Measurements from ENCODE around the gene DDX25. TPM values are rescaled to one million over a fixed set of nuclear protein-coding genes. Genes with fewer than 3 reads are reported as not detected.

The DDX25 gene
- total and polyA plus RNA-seq, 2 of the 8 experiments (the other 6 are each of a cell fraction or from before 2014, with no cell fraction given) = 17.6 to 17.9 TPM

DNA sequence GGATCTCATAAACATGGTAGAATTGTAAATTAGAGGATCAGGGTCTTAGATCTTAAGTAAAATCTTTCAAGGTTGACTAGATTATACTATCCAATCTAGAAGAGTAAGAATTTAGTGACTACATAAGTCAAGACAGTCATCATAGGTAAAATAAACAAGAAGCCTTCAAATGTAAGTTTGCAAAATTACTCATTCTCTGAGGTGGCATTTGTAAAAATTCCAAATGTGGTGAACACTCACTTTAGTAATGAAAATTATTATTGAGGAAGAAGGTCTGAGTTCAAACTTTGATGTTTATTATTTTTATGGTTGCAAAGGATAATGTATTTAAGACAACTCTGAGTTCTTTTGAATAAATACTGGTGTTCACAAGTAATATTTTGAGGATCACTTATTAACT lies 12.2 kb upstream of the DDX25 start:
- no peak overlapping the region for H3K56ac ChIP-seq (replicated peaks; ENCODE audit: insufficient read length, low read depth, low read length)
- H3K79me1 ChIP-seq (ENCODE audit: low read depth, low read length) = peaks cover 2% of the 10 kb centered on the region; the same call in 1 of the 2 replicates
- no peak overlapping the region for H2BK5ac ChIP-seq (ENCODE audit: low read depth, low read length)
- H3K9me3 ChIP-seq (ENCODE audit: insufficient read depth in 2 of 2, low read depth in 1 of 2, low read length in 1 of 2) = peaks cover 0 to under 1% of the 10 kb centered on the region in 2 experiments; a peak in 2 of 4 replicates
- no peak overlapping the region for H2AFZ ChIP-seq (ENCODE audit: low read length)
- H4K20me1 ChIP-seq (replicated peaks in 1 of 2; ENCODE audit: control insufficient read depth in 1 of 2, insufficient read depth in 2 of 2, low read length in 2 of 2) = peaks cover 0 to 4% of the 10 kb centered on the region in 2 experiments
- no peak overlapping the region for H4K8ac ChIP-seq (ENCODE audit: extremely low read depth, insufficient read depth, low read length)
- POLR2A ChIA-PET (ENCODE audit: partially characterized antibody) = interaction anchor here (1.6 to 2.1 kb wide), 2 partner anchors 11 to 265 kb away, joined by 3 to 8 read pairs; partner anchors contain the start of gene PUS3
- no peak overlapping the region for H3K4me3 ChIP-seq (ENCODE audit: extremely low read depth in 1 of 4, insufficient read depth in 2 of 4, low read depth in 3 of 4, low read length in 4 of 4)
- H4K91ac ChIP-seq (replicated peaks; ENCODE audit: insufficient read length, low read length) = no peak overlapping the region
- peaks cover 7 to 32% (median 16%) of the 10 kb centered on the region in 4 experiments; a peak in 7 of 8 replicates for H3K36me3 ChIP-seq (ENCODE audit: control insufficient read depth in 2 of 4, insufficient read depth in 4 of 4, low read length in 3 of 4)
- H3K4me2 ChIP-seq (ENCODE audit: insufficient read depth in 1 of 2, low read depth in 2 of 2, low read length in 2 of 2) = no peak overlapping the region
- FAIRE-seq (no peak), DNase-seq (ENCODE audit: low read depth in 1 of 2, low spot score in 2 of 2) (no peak)
- H4K5ac ChIP-seq (ENCODE audit: insufficient read length, low read depth, low read length) = no peak overlapping the region
- H2BK12ac ChIP-seq (ENCODE audit: low read depth, low read length) = no peak overlapping the region
- peaks cover 0 to 39% of the 10 kb centered on the region in 2 experiments; a peak in 2 of 4 replicates for H3K79me2 ChIP-seq (ENCODE audit: control insufficient read depth in 1 of 2, insufficient read depth in 2 of 2, low read length in 2 of 2)
- H3K27me3 ChIP-seq (replicated peaks in 1 of 4; ENCODE audit: control insufficient read depth in 3 of 4, extremely low read depth in 1 of 4, insufficient read depth in 3 of 4, low read length in 3 of 4) = no peaks in the 10 kb centered on the region; a peak in 1 of 7 replicates
- H3K4me1 ChIP-seq (replicated peaks in 1 of 4; ENCODE audit: control insufficient read depth in 3 of 4, insufficient read depth in 4 of 4, low read length in 3 of 4) = no peaks in the 10 kb centered on the region
- H2BK15ac ChIP-seq (ENCODE audit: low read length) = no peak overlapping the region
- H3K14ac ChIP-seq (ENCODE audit: insufficient read length) = no peak overlapping the region
- H3K18ac ChIP-seq (ENCODE audit: extremely low read depth, low read length) = no peak overlapping the region
- no peak overlapping the region for H3K23ac ChIP-seq (ENCODE audit: insufficient read length)
- H3K4ac ChIP-seq (replicated peaks; ENCODE audit: insufficient read length, low read depth, low read length) = no peak overlapping the region
- no peak overlapping the region for H2BK20ac ChIP-seq (ENCODE audit: low read length)
- CTCF ChIA-PET (ENCODE audit: partially characterized antibody) = no interaction called here
- H2AK5ac ChIP-seq (ENCODE audit: low read depth, low read length) = no peak overlapping the region
- H3K23me2 ChIP-seq (ENCODE audit: low read depth, low read length) = peaks cover 3% of the 10 kb centered on the region; the same call in 1 of the 2 replicates
- no peak overlapping the region for H2BK120ac ChIP-seq (replicated peaks; ENCODE audit: low read depth, low read length)
- H3K27ac ChIP-seq (ENCODE audit: low read depth, low read length) = no peak overlapping the region
- H3K9ac ChIP-seq (replicated peaks in 1 of 4; ENCODE audit: extremely low read depth in 1 of 4, low read depth in 3 of 4, low read length in 3 of 4) = no peak overlapping the region
- no peak for TF ChIP-seq KDM4A (IDR thresholded peaks at IDR 0.05; ENCODE audit: low read depth, low read length, severe bottlenecking)
- no peak for TF ChIP-seq SIX5 (IDR thresholded peaks at IDR 0.05; ENCODE audit: low read depth, low read length)
- no peak for TF ChIP-seq PHF8 (conservative IDR thresholded peaks at IDR 0.05; ENCODE audit: low read depth, low read length)
- no peak for TF ChIP-seq GTF2F1 (IDR thresholded peaks at IDR 0.05; ENCODE audit: borderline replicate concordance, low read depth, low read length)
- TF ChIP-seq, protein P1, sequence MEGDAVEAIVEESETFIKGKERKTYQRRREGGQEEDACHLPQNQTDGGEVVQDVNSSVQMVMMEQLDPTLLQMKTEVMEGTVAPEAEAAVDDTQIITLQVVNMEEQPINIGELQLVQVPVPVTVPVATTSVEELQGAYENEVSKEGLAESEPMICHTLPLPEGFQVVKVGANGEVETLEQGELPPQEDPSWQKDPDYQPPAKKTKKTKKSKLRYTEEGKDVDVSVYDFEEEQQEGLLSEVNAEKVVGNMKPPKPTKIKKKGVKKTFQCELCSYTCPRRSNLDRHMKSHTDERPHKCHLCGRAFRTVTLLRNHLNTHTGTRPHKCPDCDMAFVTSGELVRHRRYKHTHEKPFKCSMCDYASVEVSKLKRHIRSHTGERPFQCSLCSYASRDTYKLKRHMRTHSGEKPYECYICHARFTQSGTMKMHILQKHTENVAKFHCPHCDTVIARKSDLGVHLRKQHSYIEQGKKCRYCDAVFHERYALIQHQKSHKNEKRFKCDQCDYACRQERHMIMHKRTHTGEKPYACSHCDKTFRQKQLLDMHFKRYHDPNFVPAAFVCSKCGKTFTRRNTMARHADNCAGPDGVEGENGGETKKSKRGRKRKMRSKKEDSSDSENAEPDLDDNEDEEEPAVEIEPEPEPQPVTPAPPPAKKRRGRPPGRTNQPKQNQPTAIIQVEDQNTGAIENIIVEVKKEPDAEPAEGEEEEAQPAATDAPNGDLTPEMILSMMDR (IDR thresholded peaks at IDR 0.05; ENCODE audit: control extremely low read depth in 1 of 3, insufficient read depth in 1 of 3, low read depth in 1 of 3, low read length in 3 of 3) = no peak
- TF ChIP-seq, protein P2, sequence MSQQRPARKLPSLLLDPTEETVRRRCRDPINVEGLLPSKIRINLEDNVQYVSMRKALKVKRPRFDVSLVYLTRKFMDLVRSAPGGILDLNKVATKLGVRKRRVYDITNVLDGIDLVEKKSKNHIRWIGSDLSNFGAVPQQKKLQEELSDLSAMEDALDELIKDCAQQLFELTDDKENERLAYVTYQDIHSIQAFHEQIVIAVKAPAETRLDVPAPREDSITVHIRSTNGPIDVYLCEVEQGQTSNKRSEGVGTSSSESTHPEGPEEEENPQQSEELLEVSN (IDR thresholded peaks at IDR 0.05) = no peak
- no peak for TF ChIP-seq CBX5 (IDR thresholded peaks at IDR 0.05; ENCODE audit: low read depth, low read length)
- TF ChIP-seq EGR1 (IDR thresholded peaks at IDR 0.05; ENCODE audit: borderline replicate concordance, low read depth, low read length) = no peak
- TF ChIP-seq TAF7 (optimal IDR thresholded peaks at IDR 0.05; ENCODE audit: borderline replicate concordance, low read depth, low read length) = no peak
- TF ChIP-seq RBBP5 (IDR thresholded peaks at IDR 0.05; ENCODE audit: borderline replicate concordance, low read depth, low read length) = no peak
